22Rv1 (cell line): ENCODE data around the gene HAPSTR1.

ENCODE experiments used
- ZFX ChIP-seq: fragments of 450-650 bp; IDR thresholded peaks from 2 replicates; pipeline ENCODE4 v1.6.1; 2017; ENCODE audit warnings: antibody characterized with exemption, borderline replicate concordance
- TF ChIP-seq, protein P1 (sequence below): fragments of 450-650 bp; IDR thresholded peaks from 2 replicates; pipeline ENCODE4 v1.5.1; 2017; ENCODE audit warnings: mild to moderate bottlenecking

DNA sequence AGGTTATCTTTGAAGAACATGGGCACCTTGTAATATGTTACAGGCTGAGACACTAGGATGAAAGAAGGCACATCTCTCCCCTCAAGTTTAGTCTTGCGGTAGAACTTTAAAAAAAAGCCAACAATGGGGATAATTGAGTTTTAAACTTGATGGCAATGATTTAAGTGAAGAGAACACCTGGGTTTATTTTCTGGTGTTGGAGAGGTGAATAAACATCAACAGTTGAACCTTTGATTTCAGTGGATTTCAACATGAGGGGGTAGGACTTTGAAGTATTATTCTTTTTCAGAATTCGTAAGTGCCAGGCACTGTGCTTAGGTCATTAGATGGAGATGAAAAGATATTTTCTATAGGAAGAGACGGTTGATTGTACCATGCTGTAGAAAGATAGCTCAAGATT is 22.3 kb downstream of the HAPSTR1 start:
- TF ChIP-seq, protein P1, sequence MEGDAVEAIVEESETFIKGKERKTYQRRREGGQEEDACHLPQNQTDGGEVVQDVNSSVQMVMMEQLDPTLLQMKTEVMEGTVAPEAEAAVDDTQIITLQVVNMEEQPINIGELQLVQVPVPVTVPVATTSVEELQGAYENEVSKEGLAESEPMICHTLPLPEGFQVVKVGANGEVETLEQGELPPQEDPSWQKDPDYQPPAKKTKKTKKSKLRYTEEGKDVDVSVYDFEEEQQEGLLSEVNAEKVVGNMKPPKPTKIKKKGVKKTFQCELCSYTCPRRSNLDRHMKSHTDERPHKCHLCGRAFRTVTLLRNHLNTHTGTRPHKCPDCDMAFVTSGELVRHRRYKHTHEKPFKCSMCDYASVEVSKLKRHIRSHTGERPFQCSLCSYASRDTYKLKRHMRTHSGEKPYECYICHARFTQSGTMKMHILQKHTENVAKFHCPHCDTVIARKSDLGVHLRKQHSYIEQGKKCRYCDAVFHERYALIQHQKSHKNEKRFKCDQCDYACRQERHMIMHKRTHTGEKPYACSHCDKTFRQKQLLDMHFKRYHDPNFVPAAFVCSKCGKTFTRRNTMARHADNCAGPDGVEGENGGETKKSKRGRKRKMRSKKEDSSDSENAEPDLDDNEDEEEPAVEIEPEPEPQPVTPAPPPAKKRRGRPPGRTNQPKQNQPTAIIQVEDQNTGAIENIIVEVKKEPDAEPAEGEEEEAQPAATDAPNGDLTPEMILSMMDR = no peak
- TF ChIP-seq ZFX = no peak
